ENCODE measurements around the gene CASKIN2. TPM values are rescaled to one million over a fixed set of nuclear protein-coding genes. Genes with fewer than 3 reads are reported as not detected.

CASKIN2 gene
- polyA plus RNA-seq, 1 donor: 20.1 TPM

DNA sequence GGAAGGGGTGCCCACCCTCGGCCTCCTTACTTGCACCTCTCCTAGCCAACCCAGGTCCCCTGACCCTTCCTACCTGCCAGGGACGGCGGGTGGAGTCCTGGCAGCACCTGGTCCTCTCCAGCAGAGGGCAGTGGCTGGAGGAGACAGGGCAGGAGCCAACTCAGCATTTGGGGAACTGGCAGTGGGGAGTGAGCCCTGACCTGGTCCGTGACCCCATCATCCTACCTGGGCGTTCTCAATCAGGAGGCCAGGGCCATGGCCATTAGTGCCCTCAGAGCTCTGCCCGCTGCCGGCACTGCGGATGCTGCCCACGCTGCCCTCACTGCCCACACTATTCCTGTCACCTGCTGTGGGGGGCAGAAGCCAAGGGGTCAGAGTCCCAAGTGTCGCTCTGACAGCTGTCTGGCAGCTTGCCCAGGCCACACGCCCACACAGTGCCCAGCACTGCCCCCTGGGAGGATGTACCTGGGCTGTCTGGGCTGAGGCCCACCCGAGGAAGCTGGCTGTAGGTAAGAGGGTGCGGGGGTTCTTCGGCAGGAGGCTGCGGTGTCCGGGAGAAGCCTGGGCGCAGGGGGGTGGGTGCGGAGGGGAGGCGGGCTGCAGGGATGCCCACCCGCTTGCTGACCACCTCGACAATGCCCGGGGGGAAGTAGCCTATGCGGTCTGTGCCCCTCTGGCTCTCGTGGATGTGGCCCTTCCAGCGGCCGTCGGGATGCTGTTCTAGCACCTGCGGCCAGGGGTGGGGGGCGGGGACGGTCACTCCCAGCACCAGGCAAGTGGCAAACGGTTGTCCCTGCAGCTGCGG, 10.8 kb downstream of the CASKIN2 start:
- DNase-seq (ENCODE audit: low read depth): no peak

DNA sequence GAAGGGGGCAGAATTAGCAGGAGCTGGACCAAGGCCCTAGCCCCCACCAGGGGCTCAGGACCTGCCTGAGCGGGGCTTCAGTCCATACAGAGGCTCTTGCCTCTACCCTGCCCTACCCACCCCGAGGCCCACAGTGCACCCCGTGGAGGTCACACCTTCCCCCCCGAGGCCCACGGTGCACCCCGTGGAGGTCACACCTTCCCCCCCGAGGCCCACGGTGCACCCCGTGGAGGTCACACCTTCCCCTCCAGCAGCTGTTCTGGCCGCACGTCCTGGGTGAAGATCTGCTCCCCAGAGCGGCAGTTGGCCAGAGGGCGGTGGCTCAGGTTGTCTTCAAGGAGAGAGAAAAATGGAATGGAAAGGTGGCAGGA, 11.4 kb downstream of the CASKIN2 start:
- DNase-seq (ENCODE audit: low read depth): no peak

DNA sequence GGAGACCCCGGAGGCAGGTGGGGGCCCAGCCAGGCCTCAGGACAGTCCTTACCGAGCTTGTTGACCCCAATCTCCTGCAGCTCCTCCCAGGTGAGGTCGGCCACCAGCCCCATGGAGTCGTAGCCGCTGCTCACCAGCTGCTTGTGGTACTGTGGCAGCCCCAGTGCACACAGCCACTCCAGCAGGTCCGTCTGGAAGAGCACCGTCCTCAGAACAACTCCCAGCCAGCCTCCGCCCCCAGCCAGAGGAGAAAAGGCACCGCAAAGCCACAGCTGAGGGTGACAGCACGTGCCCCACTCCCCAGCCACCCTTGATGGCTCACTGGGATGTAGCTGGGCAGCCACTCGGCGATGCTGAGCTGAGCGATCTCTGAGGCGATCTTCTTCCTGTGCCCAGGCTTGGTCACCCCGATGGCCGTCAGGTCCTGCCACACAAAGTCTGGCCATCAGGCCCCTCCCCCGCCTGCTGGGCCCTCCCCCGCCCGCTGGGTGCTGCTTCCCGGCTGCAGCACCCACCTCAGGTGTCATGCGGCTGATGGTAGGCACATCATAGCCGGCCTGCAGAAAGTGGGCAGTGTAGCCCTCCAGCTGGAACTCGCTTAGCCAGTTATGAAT, 11.9 kb downstream of the CASKIN2 start:
- DNase-seq (ENCODE audit: low read depth): no peak

DNA sequence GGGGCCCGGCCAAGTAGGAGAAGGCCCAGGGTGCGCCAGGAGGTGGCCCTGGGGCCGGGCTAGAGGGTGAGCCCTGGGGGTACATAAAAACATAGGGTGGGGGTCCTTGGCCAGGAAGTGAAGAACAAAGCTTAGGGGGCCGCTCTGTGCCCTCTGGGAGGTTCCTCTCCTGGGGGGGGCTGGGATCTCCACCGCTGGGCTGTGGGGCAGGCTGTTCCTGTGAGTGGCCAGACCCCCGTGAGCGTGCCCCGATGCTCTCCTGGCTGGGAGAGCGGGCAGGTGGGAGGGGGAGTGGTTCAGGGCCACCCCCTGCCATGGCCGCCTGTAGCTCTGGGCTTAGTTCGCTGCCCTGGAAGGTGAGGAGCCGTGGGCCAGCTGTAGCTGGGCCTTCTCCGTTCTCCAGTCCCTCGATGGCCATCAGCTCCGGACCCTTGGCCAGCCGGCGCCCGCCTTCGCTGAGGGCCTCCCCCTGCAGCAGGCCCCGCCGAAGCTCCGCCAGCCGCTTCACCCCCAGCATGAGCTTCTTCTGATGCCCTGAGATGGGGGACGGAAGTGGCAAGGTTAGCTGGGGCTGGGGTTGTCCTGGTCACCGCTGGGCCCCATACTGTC, 12.5 kb downstream of the CASKIN2 start:
- no peak for DNase-seq (ENCODE audit: low read depth)

DNA sequence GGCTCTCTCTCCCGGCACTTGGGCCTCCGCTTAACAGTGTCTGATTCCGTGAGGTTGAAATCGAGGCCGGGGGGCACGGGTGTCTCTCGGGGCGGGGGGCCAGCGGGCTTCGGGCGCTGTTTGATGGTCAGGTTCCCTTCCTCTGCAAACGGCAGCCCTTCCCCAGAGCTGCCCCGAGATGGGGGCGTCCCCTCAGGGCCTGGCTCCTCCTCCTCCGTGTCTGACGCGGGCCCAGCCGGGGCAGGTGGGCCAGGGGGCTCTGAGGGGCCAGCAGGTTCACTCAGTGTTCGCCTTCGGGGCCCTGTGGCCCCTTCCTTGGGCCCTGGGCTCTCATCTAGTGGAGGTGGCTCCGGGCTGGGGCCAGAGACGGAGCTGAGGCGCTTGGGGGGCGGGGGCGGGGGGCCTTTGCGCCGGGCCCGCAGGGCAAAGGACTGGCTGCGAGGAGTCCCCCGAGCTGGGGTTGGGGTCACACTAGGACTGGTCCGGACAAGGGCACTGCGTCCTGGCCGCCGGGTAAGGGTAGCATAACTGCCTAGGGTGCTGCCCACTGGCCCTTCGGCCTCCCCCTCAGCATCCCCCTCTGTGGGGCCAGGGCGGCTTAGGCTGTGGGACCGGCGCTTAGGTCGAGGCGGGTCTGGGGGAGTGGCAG, 13.1 kb downstream of the CASKIN2 start:
- no peak for DNase-seq (ENCODE audit: low read depth)

DNA sequence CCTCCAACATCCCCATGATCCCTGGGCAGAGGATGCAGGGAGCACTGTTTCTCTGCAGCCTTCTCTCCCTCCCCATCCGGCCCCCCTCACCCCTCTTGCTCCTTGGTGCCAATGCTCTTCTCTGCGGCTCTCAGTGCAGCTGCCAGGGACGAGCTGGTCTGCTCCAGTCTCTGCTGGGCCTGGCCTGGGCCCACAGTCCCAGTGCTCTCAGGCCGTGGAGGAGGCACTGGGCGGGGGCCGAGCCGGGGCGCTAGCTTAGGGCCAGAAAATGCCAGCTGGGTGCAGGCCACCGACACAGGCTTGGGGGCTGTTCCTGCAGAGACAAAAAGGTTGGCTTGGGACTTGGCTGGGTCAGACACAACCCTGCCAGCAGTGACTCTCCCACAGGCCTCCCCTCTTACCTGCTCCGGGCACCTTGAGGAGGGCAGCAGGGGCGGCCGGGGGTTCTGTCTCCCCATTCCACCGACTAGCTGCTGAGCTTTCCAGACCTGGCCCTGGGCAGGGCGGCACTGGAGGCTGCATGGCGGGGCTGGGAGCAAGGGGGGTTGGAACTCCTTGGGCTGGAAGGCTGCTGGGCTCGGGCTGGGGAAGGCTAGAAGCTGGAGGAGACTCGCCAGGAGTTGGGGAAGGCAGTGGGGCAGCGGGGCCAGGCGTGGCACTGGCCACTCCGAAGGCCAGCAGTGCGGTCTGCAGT, 13.8 kb downstream of the CASKIN2 start:
- no peak for DNase-seq (ENCODE audit: low read depth)

DNA sequence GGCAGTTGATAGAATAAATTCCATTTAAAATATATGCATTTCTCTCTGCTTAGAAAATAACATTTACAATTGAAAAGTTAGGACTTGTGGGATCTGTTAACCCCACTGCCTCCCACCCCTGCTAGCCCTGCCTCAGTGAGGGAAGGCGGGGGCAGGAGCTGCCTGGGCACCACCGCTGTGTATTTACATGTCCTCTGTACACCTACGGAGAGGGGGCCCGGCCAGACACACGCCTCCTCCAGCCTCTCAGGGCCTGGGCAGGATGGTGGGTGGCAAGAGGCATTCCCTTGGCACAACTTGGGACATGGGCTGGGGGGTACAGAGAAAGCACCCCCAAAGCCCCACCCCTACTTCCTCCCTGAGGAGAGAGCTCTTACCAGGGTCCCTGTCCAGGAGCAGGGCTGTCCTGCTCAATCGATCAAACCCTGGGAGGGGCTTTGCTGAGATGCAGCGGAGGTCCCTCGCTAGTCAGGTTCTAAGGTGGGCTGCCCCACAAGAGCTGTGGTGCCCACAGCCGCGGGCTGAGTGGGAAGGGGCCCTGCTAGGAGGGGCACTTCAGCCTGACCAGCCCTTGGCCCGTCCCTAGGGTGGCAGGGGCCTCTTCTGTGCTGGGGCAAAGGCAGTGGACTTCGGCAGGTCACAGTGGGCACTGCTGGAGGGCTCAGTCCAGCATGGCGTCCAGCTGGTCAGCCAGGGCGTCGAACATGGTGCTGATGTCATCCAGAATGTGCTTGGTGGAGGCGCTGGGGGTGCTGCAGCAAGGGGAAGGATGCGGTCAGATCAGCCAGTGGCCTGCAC, 14.7 kb downstream of the CASKIN2 start:
- no peak for DNase-seq (ENCODE audit: low read depth)

DNA sequence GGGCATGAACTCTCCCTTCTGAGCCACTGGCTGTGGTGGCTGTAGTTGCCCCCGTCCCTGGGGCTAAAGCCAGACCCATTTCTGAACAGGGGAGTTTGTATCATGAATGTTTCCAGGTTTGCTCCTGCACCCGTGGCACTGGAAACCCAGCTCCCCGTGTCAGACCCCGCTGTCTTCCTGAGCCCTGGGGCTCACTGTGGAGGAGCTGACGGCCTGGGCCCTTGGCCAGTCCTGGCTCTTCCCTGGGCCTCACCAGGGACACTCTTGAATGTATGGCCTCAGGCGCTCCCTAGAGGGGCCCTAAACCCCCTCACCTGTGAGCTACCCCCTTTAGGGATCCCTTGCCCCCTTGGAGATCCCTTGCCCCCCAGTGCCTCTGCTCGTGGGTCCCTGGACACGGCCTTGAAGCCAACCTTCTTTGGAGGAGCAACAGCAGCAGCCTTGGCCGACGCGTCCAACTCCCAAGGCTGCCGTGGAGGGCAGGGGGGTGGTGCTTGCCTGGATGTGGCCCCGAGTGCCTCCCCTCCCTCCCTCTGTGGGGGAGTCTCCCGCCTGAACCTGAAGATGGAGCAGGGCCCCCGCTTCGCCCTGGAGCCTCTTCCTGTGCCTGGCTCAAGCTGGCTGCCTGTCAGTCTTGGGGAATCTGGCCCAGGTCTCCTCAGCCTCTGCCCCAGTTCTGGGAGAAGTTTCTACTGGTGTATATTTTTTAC, 15.9 kb downstream of the CASKIN2 start:
- DNase-seq (ENCODE audit: low read depth): no peak

DNA sequence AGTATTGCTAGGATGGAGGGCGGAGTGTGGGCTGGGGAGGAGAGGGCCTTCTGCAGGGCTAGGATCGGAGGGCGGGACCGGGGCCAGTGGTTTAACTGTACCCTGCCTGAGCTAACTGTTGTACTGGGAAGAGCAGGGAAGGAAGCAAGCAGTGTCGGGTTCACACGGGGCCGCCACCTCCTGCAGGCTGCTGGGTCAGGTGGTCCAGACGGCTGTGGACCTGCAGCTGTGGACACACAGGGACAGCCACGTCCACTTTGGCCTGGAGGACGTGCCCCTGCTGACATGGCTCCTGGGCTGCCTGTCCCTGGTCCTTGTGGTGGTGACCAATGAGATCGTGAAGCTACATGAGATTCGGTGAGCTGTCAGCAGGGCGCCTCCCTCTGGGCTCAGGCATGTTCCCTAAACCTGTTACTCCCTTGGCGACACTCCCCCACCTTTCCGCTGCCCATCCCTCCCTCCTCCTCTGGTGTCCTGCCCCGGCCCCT, 16.6 kb downstream of the CASKIN2 start:
- DNase-seq (ENCODE audit: low read depth): no peak

DNA sequence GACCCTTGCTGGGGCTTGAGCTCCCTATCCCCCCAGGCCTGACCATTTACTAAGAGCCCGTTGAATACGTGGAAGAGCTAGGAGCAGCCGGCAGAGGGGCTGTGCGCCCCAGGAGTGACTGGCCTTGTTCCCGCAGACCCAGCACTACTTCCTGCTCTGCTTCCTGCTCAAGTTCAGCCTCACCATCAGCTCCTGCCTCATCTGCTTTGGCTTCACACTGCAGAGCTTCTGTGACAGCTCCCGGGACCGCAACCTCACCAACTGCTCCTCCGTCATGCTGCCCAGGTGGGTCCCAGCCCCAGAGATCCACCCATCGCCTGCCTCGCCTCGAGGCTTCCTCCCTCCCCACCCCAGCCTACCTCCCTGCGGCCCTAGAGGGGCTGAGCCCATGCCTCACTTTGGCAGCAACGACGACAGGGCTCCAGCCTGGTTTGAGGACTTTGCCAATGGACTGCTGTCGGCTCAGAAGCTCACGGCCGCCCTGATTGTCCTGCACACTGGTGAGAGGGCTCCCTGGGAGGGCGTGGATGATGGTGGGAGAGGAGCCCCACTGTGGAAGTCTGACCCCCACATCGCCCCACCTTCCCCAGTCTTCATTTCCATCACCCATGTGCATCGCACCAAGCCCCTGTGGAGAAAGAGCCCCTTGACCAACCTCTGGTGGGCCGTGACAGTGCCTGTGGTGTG, 17.2 kb downstream of the CASKIN2 start:
- DNase-seq (ENCODE audit: low read depth): no peak

DNA sequence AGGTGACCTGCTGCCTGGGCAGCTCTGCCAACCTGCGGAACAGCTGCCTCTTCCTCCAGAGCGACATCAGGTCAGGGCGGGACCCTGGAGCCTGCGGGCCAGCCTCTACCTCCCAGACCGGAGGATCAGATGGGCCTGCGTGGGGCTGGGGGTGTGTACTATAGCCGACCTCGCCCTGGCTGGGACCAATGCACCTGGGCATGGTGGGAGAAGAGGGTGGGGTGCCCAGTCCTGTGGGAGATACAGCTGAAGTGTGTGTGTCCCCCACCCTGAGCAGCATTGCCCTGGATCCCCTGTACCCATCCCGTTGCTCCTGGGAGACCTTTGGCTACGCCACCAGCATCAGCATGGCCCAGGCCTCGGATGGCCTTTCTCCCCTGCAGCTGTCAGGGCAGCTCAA, 19.3 kb downstream of the CASKIN2 start:
- no peak for DNase-seq (ENCODE audit: low read depth)

DNA sequence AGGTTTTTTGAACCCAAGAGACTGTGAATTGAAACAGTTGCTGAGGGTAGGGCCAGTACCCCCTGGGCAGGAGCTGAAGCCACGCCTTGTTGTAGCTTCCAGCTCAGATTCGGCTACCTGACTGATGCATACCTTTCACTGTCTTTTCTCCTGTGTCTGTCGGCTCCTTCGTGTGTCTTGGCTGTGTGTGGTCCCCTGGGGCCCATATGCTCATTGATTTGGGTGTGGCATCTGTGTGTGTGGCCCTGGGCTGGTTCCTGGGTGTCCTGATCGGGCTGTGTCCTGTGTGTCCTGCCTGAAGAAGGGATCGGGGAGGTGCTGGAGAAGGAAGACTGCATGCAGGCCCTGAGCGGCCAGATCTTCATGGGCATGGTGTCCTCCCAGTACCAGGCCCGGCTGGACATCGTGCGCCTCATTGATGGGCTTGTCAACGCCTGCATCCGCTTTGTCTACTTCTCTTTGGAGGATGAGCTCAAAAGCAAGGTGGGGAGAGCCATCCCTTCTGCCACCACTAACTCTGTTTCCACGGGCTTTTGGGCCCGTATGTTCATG, 20.9 kb downstream of the CASKIN2 start:
- DNase-seq (ENCODE audit: low read depth): no peak

DNA sequence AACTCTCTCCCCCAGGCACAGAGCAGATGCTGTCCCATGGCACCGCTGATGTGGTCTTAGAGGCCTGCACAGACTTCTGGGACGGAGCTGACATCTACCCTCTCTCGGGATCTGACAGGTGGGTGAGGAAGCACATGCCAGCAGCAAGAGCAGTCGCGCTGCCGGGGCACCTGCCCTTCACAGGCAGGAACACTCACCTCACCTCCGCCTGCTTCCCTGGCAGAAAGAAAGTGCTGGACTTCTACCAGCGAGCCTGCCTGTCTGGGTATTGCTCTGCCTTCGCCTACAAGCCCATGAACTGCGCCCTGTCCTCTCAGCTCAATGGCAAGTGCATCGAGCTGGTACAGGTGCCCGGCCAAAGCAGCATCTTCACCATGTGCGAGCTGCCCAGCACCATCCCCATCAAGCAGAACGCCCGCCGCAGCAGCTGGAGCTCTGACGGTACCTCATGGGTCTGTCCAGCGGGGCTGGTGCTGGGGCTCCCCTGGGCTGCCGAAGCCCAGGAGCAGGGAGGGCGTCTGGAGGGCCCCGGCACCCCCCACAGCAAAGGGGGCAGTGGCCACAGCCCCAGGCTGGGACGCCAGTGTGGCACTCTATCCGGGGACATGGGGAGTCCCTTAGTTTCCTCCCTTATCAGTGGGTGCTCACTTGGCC, 21.7 kb downstream of the CASKIN2 start:
- DNase-seq (ENCODE audit: low read depth): no peak

DNA sequence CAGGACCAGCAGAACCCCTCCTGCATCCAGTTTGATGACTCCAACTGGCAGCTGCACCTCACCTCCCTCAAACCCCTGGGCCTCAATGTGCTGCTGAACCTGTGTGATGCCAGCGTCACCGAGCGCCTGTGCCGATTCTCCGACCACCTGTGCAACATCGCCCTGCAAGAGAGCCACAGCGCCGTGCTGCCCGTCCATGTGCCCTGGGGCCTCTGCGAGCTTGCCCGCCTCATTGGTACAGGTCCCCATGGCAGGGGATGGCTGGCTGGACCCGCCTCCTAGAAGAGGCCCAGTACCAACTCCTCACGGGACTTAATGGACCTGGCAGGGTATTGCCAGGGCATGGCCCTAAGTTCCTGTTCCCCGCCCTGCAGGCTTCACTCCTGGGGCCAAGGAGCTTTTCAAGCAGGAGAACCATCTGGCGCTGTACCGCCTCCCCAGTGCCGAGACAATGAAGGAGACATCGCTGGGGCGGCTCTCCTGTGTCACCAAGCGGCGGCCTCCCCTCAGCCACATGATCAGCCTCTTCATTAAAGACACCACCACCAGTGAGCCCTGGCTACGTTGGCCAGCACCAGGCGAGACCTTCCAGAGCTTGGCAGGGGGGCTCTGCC, 22.7 kb downstream of the CASKIN2 start:
- no peak for DNase-seq (ENCODE audit: low read depth)

DNA sequence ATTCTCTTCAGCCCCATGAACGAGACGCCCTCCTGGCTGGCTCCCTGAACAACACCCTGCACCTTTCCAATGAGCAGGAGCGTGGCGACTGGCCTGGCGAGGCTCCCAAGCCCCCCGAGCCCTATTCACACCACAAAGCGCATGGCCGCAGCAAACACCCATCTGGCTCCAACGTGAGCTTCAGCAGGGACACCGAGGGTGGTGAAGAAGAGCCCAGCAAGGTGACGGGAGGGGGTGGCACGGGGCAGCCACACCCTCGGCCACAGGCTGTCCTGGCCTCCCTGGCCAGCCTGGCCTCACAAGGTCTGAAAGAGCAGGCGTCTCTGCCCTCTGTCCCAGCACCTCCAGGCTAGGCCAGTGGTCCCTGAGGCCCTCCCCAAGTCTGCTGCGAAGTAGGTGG, 23.7 kb downstream of the CASKIN2 start:
- no peak for DNase-seq (ENCODE audit: low read depth)

DNA sequence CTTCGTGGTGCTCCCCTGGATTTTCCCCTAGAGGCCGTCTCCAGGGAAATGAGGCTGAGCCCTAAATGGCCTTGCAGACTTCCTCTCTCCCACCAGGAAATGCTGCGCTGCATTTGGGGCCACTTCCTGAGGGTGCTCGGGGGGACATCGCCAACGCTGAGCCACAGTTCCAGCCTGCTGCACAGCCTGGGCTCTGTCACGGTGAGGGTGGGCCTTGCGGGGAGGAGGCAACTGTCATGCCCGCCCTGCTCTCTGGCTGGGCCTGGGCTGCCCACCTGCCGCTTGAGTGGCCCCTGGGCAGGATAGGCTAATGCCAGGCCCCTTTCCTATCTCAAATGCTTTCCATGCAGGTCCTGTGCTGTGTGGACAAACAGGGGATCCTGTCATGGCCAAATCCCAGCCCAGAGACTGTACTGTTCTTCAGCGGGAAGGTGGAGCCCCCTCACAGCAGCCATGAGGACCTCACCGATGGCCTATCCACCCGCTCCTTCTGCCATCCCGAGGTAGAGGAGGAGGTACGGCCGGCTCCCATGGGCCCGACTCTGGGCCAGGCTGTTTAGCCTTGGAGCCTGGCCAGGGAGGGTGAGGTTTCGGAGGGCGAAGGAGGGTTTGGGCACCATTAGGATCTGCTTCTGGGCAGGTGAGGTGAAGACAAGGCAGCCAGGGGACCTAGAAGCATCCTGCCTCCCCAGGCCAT, 24.2 kb downstream of the CASKIN2 start:
- DNase-seq (ENCODE audit: low read depth): no peak

DNA sequence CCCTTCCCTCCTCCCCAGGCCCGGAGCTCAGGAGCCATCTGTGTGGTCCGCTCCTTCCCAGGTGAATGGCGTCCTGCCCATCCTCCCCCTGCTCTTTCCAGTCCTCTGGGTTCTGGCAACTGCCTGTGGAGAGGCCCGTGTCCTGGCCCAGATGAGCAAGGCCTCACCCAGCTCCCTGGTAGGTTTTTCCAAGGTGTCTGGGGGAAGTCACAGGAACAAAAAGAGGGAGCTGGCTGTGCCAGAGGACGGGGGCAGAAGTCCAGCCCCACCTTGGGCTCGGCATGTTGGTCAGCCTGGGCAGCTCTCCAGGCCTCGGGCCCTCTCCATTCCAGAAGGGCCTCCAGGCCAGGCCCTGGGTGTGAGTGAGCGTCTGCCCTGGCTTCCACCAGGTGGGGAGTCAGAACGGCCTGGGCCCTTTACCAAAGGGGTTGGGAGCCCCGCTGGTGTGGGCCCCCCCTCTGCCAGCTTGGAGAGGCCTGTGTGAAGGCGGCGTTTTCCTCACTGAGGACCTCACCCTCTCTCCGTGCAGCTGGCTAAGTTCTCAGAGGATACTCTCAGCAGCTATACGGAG, 25.1 kb downstream of the CASKIN2 start:
- no peak for DNase-seq (ENCODE audit: low read depth)

Data from forelimb muscle (tissue), 1 donor.